ENCODE measurements around the gene PTS.

PTS gene

DNA sequence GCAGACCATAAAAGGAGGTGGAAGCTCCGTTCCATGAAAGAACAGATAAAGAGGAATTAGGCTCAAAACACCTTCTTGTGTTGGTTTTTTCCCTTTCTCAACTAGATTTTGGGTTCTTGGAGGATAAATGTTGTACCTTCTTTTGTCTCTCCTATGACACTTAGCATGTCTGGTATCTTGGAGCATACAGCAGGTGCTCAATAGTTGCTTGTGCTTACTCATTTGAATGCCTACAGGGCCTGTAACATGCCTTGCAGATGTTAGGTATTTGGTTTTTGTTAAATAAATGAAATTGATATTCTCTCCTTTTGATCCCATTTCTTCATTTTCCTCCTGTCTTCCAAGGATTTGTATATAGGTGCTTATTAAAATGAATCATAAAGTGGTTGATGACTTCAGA lies 50.8 kb downstream of the PTS start:
- in situ Hi-C loops (cut with HindIII; ENCODE audit: low pct_unique_long_range_greater_than_20kb, low sequenced_read_pairs), result no loop called here
- TF ChIP-seq JUND (IDR thresholded peaks at IDR 0.05; ENCODE audit: low read depth), result no peak
- no peak for DNase-seq (ENCODE audit: low read depth in 1 of 2, low spot score in 1 of 2)

DNA sequence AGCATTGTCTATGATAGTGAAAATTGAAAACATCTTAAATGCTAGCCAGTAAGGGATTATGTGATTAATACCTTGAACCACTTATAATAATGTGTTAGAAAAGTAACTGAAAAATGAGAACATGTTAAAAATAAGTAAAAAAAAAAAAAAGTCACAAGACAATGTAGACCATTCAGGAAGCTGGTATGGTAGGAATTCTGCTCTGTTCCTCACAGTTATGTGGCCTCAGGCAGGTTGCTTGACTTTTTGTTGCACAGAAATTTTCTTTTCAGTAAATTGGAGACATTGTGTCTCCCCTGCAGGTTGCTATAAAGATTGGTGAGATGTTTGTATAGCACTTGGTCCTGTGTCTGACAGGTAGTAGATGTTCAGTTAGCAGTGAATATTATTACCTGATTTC lies 51.7 kb downstream of the PTS start:
- in situ Hi-C loops (cut with HindIII; ENCODE audit: low pct_unique_long_range_greater_than_20kb, low sequenced_read_pairs), result no loop called here
- TF ChIP-seq JUND (IDR thresholded peaks at IDR 0.05; ENCODE audit: low read depth), result no peak
- no peak for DNase-seq (ENCODE audit: low read depth in 1 of 2, low spot score in 1 of 2)

DNA sequence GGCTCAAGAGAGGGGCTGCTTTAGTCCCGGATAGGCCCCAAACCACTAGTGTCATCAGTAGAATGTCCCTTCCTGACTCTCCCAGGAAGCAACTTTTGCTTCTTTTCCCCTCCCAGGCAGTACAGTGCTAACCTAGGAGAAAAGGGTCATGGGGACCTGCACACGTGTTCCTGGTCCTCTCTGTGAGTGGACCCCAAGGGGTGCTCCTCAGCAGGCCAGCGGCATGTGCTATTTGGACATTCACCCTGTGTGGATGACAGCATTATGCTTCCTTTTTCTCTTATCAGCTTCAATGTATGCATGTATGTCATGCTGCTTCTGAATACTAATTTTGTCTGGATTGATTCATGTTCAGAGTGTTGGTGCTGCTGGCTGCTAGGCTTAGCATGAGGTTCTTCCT lies 52.6 kb downstream of the PTS start:
- in situ Hi-C loops (cut with HindIII; ENCODE audit: low pct_unique_long_range_greater_than_20kb, low sequenced_read_pairs), result no loop called here
- no peak for TF ChIP-seq JUND (IDR thresholded peaks at IDR 0.05; ENCODE audit: low read depth)
- no peak for DNase-seq (ENCODE audit: low read depth in 1 of 2, low spot score in 1 of 2)

DNA sequence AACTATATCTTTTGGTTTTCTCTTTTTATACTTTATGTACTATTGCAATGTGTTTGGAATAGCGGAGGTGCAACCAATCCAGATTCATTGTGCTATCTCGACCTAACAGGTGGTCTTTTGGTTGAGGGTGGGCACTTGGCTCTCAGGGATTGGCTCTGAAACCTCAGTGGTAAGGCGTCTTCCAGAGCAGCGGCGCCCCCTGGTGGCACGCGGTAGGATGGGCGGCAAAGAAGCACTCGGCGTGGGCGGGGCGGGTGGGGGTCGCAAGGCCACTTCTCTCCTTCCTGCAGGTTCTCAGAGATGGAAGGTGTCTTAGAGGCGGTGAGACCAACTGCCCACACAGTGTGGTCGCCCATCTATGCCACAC lies 53.7 kb downstream of the PTS start:
- peak in 1 of 2 experiments; percentile 59 for DNase-seq (ENCODE audit: low read depth in 1 of 2, low spot score in 1 of 2)
- in situ Hi-C loops (cut with HindIII; ENCODE audit: low pct_unique_long_range_greater_than_20kb, low sequenced_read_pairs), result no loop called here
- TF ChIP-seq JUND (IDR thresholded peaks at IDR 0.05; ENCODE audit: low read depth), result no peak

DNA sequence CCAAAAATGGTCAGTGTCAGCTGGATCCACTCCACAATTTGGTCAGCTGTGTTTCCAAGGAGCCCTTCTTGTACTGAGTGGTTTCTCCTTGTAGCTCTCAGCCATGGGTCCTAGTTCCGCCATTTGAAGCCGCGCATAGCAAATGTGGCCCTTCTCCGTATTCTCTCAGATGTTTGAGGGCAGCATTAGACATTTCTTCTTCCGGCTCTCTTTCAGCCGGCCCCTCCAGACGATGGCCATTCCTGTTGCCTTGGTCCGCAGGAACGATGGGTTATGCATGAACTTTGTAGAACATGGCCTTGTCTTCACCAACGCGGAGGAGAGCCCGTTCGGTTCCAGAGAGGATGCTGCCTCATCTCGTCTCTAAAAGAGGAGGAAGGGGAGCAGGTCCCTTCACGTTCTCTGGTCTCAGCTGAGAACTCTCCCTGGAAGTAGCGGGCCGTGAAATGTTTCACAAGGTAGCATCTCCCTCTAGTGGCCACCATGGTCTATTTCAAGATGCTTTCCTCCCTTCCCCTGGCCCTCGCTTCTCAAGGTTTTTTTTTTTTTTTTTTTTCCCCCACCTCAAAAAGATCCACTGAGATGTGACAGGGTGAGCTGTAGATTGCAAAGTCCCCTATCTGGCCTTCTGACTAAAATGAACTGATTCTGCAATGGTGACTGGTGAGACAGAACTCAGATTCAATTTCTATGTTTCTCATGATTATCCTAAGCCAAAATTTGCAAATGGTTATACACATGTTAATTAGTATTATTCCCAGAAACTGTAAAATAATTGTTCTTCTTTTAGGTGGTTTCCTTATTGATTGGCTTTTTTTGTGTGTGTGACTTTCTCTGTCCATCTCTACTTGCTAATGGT lies 54.3 kb downstream of the PTS start:
- DNase-seq (ENCODE audit: low read depth in 1 of 2, low spot score in 1 of 2), result peak; percentile 80 to 83
- in situ Hi-C loops (cut with HindIII; ENCODE audit: low pct_unique_long_range_greater_than_20kb, low sequenced_read_pairs), result no loop called here
- TF ChIP-seq JUND (IDR thresholded peaks at IDR 0.05; ENCODE audit: low read depth), result no peak

DNA sequence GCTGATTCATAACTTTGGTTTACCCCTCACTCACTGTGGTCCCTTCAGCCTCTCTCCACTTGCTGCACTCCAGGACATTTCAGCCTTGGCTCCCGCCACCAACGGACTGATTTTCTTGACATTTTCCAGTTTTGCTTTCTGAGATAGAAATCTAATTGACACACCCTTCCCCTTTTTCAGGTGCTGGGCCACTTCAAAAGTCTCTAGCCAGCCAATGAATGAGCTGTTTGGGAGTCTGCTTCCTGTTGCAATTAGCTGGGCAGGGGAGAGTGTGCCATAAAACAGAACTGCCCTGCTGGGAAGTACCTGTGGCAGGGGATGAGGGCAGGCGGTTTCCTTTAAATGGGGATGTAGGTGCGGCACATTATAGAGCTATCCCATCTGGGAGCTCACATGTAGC lies 55.5 kb downstream of the PTS start:
- in situ Hi-C loops (cut with HindIII; ENCODE audit: low pct_unique_long_range_greater_than_20kb, low sequenced_read_pairs), result no loop called here
- no peak for DNase-seq (ENCODE audit: low read depth in 1 of 2, low spot score in 1 of 2)
- no peak for TF ChIP-seq JUND (IDR thresholded peaks at IDR 0.05; ENCODE audit: low read depth)

Measured in T47D (cell line).